ENCODE measurements around the gene CHRDL2. TPM values are rescaled to one million over a fixed set of nuclear protein-coding genes. Genes with fewer than 3 reads are reported as not detected.
A peak's percentile ranks its signal among the peaks of the same experiment; 100 is the strongest.

Gene CHRDL2
- polyA plus RNA-seq, 1 experiment = 0.09 TPM

DNA sequence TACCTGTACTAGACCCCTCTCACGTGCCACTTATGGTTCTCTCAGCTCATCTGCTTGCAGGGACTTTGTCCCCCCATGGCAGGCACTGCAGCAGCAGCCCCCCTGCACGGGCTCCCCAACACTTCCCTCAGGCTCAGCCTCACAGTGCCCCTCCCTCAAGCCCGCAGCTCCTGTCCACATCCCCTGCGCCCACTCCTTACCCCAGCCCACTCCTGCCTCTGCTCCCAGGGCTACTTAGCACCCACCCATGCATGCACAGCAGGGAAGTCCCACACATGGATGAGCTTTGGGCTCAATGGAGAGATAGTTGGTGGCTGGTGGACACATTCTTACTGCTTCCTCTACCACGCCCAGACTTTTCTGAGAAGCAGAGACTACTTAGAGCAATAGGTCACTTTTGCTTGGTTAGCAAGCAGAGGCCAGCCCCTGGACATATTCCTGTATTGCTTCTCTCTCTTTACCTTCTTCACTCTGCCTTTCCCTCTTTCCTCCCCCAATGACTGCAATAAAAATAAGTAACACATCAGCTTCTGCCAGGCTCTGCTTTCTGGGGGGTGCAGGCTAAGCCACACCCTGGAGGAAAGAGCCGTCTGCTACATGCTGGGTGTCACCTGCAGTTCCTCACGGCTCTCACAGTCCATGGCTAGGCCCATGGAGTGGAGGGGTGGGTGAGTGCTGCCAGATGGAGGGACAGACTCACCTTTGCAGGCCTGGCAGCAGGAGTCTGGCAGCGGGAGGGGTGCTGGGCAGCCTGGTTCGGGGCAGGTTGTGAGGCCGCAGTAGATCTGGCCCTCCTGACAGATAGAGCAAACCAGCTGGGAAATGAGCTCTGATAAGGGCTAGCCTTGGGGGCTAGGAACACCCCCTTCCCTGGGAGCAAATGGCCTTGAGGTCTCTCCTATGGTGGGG lies 23.4 kb downstream of the CHRDL2 start:
- POLR2A ChIA-PET = interaction anchor here (0.6 kb wide), 1 partner anchor 11 kb away, joined by 5 read pairs; no protein-coding TSS in a partner anchor
- CTCF ChIA-PET = interaction anchor here (1.8 to 4.1 kb wide), 4 partner anchors 8 to 19 kb away, joined by 4 to 25 read pairs (median 14); no protein-coding TSS in a partner anchor
- no peaks in the 10 kb centered on the region for H3K27me3 ChIP-seq (ENCODE audit: control insufficient read depth, insufficient read depth, low read length)
- TF ChIP-seq, protein P1, sequence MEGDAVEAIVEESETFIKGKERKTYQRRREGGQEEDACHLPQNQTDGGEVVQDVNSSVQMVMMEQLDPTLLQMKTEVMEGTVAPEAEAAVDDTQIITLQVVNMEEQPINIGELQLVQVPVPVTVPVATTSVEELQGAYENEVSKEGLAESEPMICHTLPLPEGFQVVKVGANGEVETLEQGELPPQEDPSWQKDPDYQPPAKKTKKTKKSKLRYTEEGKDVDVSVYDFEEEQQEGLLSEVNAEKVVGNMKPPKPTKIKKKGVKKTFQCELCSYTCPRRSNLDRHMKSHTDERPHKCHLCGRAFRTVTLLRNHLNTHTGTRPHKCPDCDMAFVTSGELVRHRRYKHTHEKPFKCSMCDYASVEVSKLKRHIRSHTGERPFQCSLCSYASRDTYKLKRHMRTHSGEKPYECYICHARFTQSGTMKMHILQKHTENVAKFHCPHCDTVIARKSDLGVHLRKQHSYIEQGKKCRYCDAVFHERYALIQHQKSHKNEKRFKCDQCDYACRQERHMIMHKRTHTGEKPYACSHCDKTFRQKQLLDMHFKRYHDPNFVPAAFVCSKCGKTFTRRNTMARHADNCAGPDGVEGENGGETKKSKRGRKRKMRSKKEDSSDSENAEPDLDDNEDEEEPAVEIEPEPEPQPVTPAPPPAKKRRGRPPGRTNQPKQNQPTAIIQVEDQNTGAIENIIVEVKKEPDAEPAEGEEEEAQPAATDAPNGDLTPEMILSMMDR (IDR thresholded peaks at IDR 0.05; ENCODE audit: insufficient read depth, low read depth, low read length) = no peak
- no peak for DNase-seq (ENCODE audit: low read depth)
- no peaks in the 10 kb centered on the region for H3K36me3 ChIP-seq (ENCODE audit: control insufficient read depth, insufficient read depth, low read length)
- no peak overlapping the region for H3K4me3 ChIP-seq (ENCODE audit: low read depth, low read length)

DNA sequence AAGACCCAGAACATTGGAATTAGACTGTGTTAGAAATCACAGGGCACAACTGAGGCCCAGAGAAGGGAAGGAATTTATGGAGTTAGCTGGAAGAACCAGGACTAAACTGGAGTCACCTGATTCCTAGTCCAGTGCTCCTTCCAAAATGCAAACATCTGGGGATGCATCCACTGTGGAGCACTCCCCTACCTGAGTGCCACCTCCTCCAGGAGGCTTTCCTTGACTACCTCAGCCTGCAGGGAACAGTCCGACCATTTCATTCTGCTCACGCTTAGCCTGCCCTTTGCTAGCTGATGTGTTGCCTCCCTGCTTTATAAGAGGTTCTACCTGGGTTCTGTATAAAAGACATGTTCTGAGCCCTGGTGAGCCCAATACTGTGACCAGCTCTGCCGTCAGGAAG lies 24.0 kb downstream of the CHRDL2 start:
- ChIA-PET POLR2A (no interaction called here), CTCF (interaction anchor here (1.9 to 4.1 kb wide), 2 partner anchors 11 to 19 kb away, joined by 4 to 25 read pairs; no protein-coding TSS in a partner anchor)

DNA sequence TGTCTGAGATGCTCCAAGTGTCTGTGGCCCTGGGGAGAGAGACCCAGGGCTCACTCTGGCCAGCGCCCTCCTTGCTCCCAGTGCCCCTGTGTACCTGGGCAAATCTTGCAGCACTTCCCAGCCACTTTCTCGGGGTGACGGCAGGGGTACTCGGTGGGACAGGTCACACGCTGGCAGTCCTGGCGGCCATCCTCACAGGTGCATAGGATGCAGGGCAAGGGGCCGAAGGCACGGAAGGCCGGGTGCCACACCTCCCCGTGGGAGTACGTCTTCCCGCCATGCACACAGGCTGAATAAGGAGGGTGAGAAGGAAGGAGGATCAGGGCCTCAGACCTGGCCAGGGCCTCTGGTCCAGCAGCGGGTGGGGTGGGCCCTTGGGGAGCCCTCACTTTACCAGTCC lies 28.0 kb downstream of the CHRDL2 start:
- DNase-seq (ENCODE audit: low read depth) = no peak
- Histone ChIP-seq H3K4me3 (ENCODE audit: low read depth, low read length) (no peak overlapping the region), H3K27me3 (ENCODE audit: control insufficient read depth, insufficient read depth, low read length) (no peaks in the 10 kb centered on the region), H3K36me3 (ENCODE audit: control insufficient read depth, insufficient read depth, low read length) (no peaks in the 10 kb centered on the region)
- TF ChIP-seq, protein P1 (IDR thresholded peaks at IDR 0.05; ENCODE audit: insufficient read depth, low read depth, low read length) = no peak
- ChIA-PET POLR2A (no interaction called here), CTCF (interaction anchor here (0.9 to 5.9 kb wide), 17 partner anchors 10 to 304 kb away, joined by 3 to 76 read pairs (median 7); partner anchors contain the start of gene RNF169)

More for the DNA sequence above, 24.0 kb downstream of the CHRDL2 start:
- no peak for DNase-seq (ENCODE audit: low read depth)
- TF ChIP-seq, protein P1 (IDR thresholded peaks at IDR 0.05; ENCODE audit: insufficient read depth, low read depth, low read length) = no peak
- H3K27me3 ChIP-seq (ENCODE audit: control insufficient read depth, insufficient read depth, low read length) = no peaks in the 10 kb centered on the region
- no peaks in the 10 kb centered on the region for H3K36me3 ChIP-seq (ENCODE audit: control insufficient read depth, insufficient read depth, low read length)
- H3K4me3 ChIP-seq (ENCODE audit: low read depth, low read length) = no peak overlapping the region

DNA sequence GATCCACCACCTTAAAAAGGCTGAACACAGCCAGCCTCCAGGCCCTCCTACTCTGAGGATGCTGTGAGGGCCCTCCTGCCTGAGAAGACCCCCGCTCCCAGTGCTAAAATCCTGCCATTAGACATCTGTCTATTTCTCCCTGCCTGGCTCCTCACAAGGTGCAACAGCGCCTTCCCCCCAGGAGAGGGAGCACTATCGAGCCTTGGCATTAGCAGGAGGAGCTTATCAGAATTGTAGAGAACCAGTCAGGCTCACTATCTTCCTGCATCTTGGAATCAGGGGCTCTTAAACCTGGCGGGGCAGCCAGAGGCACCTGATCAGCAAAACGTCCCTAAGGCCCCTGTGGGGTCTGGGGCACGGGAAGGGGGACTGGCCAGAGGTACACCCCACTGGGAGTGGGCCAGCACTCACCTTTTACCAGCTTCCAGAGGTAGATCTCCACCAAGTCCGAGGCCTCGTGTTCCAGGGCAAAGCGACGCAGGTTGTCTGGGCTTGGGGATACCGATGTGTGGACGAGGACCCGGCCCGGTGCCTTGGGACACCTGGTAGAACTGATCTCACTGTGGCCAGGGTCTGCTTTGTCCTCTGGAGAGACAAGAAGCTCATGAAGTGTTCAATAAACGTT lies 28.7 kb downstream of the CHRDL2 start:
- H3K36me3 ChIP-seq (ENCODE audit: control insufficient read depth, insufficient read depth, low read length) = no peaks in the 10 kb centered on the region
- DNase-seq (ENCODE audit: low read depth) = no peak
- TF ChIP-seq, protein P1 (IDR thresholded peaks at IDR 0.05; ENCODE audit: insufficient read depth, low read depth, low read length) = peak; percentile 98
- ChIA-PET POLR2A (no interaction called here), CTCF (interaction anchor here (0.5 to 5.9 kb wide), 32 partner anchors 8 to 303 kb away, joined by 3 to 76 read pairs (median 5); partner anchors contain the start of gene RNF169)
- no peaks in the 10 kb centered on the region for H3K27me3 ChIP-seq (ENCODE audit: control insufficient read depth, insufficient read depth, low read length)
- H3K4me3 ChIP-seq (ENCODE audit: low read depth, low read length) = no peak overlapping the region

DNA sequence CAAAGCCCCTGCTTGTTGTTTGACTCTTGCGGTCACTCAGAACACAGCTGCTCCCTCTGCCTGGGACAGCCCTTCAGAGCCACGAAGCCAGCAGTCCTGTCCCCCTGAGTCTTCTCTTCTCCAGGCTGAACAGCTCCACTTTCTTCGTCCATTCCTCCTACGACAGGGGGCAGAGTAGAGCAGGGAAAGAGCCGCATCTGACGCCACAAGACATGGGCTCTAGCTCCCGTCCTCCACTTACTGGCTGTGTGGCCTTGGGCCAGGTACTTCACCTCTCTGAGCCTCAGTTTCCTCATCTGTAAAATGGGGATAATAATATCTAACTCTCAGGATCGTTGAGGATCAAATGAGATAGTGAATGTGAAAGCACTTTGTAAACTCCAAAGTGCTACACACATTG lies 29.9 kb downstream of the CHRDL2 start:
- ChIA-PET CTCF (interaction anchor here (0.7 to 5.9 kb wide), 17 partner anchors 8 to 249 kb away, joined by 3 to 76 read pairs (median 4); no protein-coding TSS in a partner anchor), POLR2A (no interaction called here)
- TF ChIP-seq, protein P1 (IDR thresholded peaks at IDR 0.05; ENCODE audit: insufficient read depth, low read depth, low read length) = 0 out of 2 replicates have a peak, but pooled peaks have one; percentile 24
- DNase-seq (ENCODE audit: low read depth) = no peak
- H3K4me3 ChIP-seq (ENCODE audit: low read depth, low read length) = no peak overlapping the region
- H3K36me3 ChIP-seq (ENCODE audit: control insufficient read depth, insufficient read depth, low read length) = no peaks in the 10 kb centered on the region
- no peaks in the 10 kb centered on the region for H3K27me3 ChIP-seq (ENCODE audit: control insufficient read depth, insufficient read depth, low read length)
